GM13977 (cell line): ENCODE measurements around the gene FBXO28.

Experiments
- DNase-seq: peaks from one replicate; pipeline ENCODE4 v3.0.0; 2012; ENCODE audit warnings: low spot score
- CTCF ChIP-seq: IDR thresholded peaks from 2 replicates; pipeline ENCODE4 v1.5.1; 2012; ENCODE audit warnings: mild to moderate bottlenecking, control low read depth; ENCODE audit not compliant: insufficient read depth; ENCODE audit errors: extremely low read depth, missing control alignments
- in situ Hi-C: fragments of 300-500 bp; cut with MboI; formaldehyde crosslinking; loops from one replicate; pipeline ENCODE4 v1.12.0; 2022; ENCODE audit warnings: low sequenced_read_pairs, low pct_unique_long_range_greater_than_20kb, mixed read lengths, inconsistent platforms; ENCODE audit not compliant: unreplicated experiment

FBXO28 gene

GRCh38 chr1:224113918-224114786 lies at the start of gene FBXO28:
FBXO28 (plus strand) TSS chr1:224114111; CDS start chr1:224114130, 19 bp downstream.
- in situ Hi-C loops = loop anchor here (10.0 kb wide), 1 partner anchor 221 kb away; the partner anchor contains the start of gene NVL
- peak; percentile 93 for DNase-seq
- no peak for TF ChIP-seq CTCF

GRCh38 chr1:224064150-224064549 lies 49.8 kb upstream of the FBXO28 start:
- in situ Hi-C loops = no loop called here
- no peak for DNase-seq
- no peak for TF ChIP-seq CTCF

GRCh38 chr1:224065455-224065854 lies 48.5 kb upstream of the FBXO28 start:
- no peak for DNase-seq
- in situ Hi-C loops = no loop called here
- no peak for TF ChIP-seq CTCF

- in situ Hi-C loops = no loop called here
- DNase-seq = no peak
- no peak for TF ChIP-seq CTCF
Measured at GRCh38 chr1:224067207-224067606, 46.7 kb upstream of the FBXO28 start.

GRCh38 chr1:224067621-224068457 lies 46.1 kb upstream of the FBXO28 start:
- DNase-seq = no peak
- TF ChIP-seq CTCF = no peak
- in situ Hi-C loops = no loop called here

- in situ Hi-C loops = no loop called here
- DNase-seq = no peak
- no peak for TF ChIP-seq CTCF
Measured at GRCh38 chr1:224068458-224069072, 45.3 kb upstream of the FBXO28 start.
